CD14-positive monocyte (primary cell): ENCODE data around the gene CYP4V2. TPM values are rescaled to one million over a fixed set of nuclear protein-coding genes. Genes with fewer than 3 reads are reported as not detected.

Experiments
- DNase-seq, 3 donors: peaks; one replicate each; pipeline ENCODE4 v3.0.0-alpha.2; 2011 to 2022
- H2AFZ ChIP-seq: 2 replicates; pipeline ENCODE4 v1.6.0; 2012; ENCODE audit warnings: mild to moderate bottlenecking, low read depth, low read length, inconsistent platforms; ENCODE audit not compliant: insufficient read depth, poor library complexity, severe bottlenecking
- H3K27ac ChIP-seq, 2 donors: 1 replicate in 1 of 2; 2 replicates in 1 of 2; pipeline ENCODE4 v1.5.1; 2012 to 2013; ENCODE audit warnings: low read length in 2 of 2, control low read depth in 1 of 2, inconsistent platforms in 1 of 2, low read depth in 1 of 2, mild to moderate bottlenecking in 1 of 2
- H3K27me3 ChIP-seq, 2 donors: one replicate each; pipeline versions ENCODE4 v1.6.0 to v1.6.1; 2011 to 2013; ENCODE audit warnings: low read length in 2 of 2; ENCODE audit not compliant: control insufficient read depth in 2 of 2, insufficient read depth in 2 of 2
- H3K36me3 ChIP-seq, 2 donors: replicated peaks in 1 of 2; 1 replicate in 1 of 2; 2 replicates in 1 of 2; pipeline versions ENCODE4 v1.5.1 to v1.6.1; 2012 to 2013; ENCODE audit warnings: low read length in 2 of 2, control low read depth in 1 of 2, inconsistent platforms in 1 of 2, mild to moderate bottlenecking in 1 of 2; ENCODE audit not compliant: insufficient read depth in 2 of 2, control insufficient read depth in 1 of 2
- H3K4me1 ChIP-seq, 2 donors: 1 replicate in 1 of 2; 2 replicates in 1 of 2; pipeline versions ENCODE4 v1.5.1 to v1.6.1; 2012 to 2013; ENCODE audit warnings: low read length in 2 of 2, control low read depth in 1 of 2, inconsistent platforms in 1 of 2, mild to moderate bottlenecking in 1 of 2, moderate library complexity in 1 of 2; ENCODE audit not compliant: insufficient read depth in 2 of 2, control insufficient read depth in 1 of 2
- H3K4me2 ChIP-seq: replicated peaks from 2 replicates; pipeline ENCODE3; 2012; ENCODE audit warnings: low read length, moderate library complexity, mild to moderate bottlenecking; ENCODE audit not compliant: poor library complexity, severe bottlenecking; ENCODE audit errors: extremely low read depth
- H3K4me3 ChIP-seq, 3 experiments: fragments of 200-600 bp in 1 of 3; sonication (generic) in 1 of 3; replicated peaks in 1 of 3; 1 replicate in 2 of 3; 2 replicates in 1 of 3; pipeline ENCODE4 v1.5.1; 2011 to 2013; ENCODE audit warnings: low read length in 3 of 3, mild to moderate bottlenecking in 3 of 3, control low read depth in 2 of 3, low read depth in 2 of 3, inconsistent platforms in 1 of 3, moderate library complexity in 1 of 3
- H3K79me2 ChIP-seq: 2 replicates; pipeline ENCODE4 v1.6.0; 2012; ENCODE audit warnings: mild to moderate bottlenecking, control low read depth, inconsistent platforms, low read length, moderate library complexity; ENCODE audit not compliant: insufficient read depth
- H3K9ac ChIP-seq: 2 replicates; pipeline ENCODE4 v1.6.0; 2017; ENCODE audit warnings: low read length, mild to moderate bottlenecking; ENCODE audit not compliant: insufficient read depth, poor library complexity, severe bottlenecking
- H3K9me3 ChIP-seq, 2 donors: replicated peaks in 1 of 2; 1 replicate in 1 of 2; 2 replicates in 1 of 2; pipeline versions ENCODE4 v1.5.1 to v1.6.1; 2012 to 2013; ENCODE audit warnings: low read length in 2 of 2, control low read depth in 1 of 2; ENCODE audit not compliant: control insufficient read depth in 1 of 2, insufficient read depth in 1 of 2
- H4K20me1 ChIP-seq: 2 replicates; pipeline ENCODE4 v1.6.0; 2012; ENCODE audit warnings: mild to moderate bottlenecking, low read length, control low read depth, moderate library complexity; ENCODE audit not compliant: insufficient read depth
- H3K27ac Mint-ChIP-seq, 7 donors: one replicate each; pipeline ENCODE4 v1.8.0; 2020; ENCODE audit warnings: mild to moderate bottlenecking in 7 of 7, mixed read lengths in 7 of 7, moderate library complexity in 6 of 7, inconsistent platforms in 2 of 7
- H3K27me3 Mint-ChIP-seq, 3 donors: one replicate each; pipeline ENCODE4 v1.8.0; 2021 to 2022; ENCODE audit warnings: low read depth in 3 of 3, mild to moderate bottlenecking in 3 of 3, mixed read lengths in 3 of 3, moderate library complexity in 3 of 3, inconsistent platforms in 1 of 3
- H3K36me3 Mint-ChIP-seq, 2 donors: one replicate each; pipeline ENCODE4 v1.8.0; 2020; ENCODE audit warnings: mixed read lengths in 2 of 2, inconsistent platforms in 1 of 2, mild to moderate bottlenecking in 1 of 2
- H3K4me1 Mint-ChIP-seq: one replicate; pipeline ENCODE4 v1.8.0; 2020; ENCODE audit warnings: mild to moderate bottlenecking, mixed read lengths
- H3K4me3 Mint-ChIP-seq, 2 donors: one replicate each; pipeline ENCODE4 v1.8.0; 2020; ENCODE audit warnings: mild to moderate bottlenecking in 2 of 2, mixed read lengths in 2 of 2, moderate library complexity in 1 of 2
- H3K9me3 Mint-ChIP-seq, 7 donors: one replicate each; pipeline ENCODE4 v1.8.0; 2020 to 2022; ENCODE audit warnings: mixed read lengths in 7 of 7, mild to moderate bottlenecking in 6 of 7, moderate library complexity in 6 of 7, inconsistent platforms in 2 of 7
- WGBS: methylation state at CpG from one replicate; pipeline ENCODE4 v1.1.5; 2013; ENCODE audit warnings: missing lambda C conversion rate; ENCODE audit not compliant: insufficient coverage; 5-methylcytosine and 5-hydroxymethylcytosine counted together
- intact Hi-C, 2 donors: fragments of 100-400 bp; cut with micrococcal nuclease; formaldehyde crosslinking; loops; one replicate each; pipeline versions ENCODE4 v1.15.0 to v1.15.1; 2023
- polyA plus RNA-seq, 3 donors: library from polyadenylated mRNA; depleted of rRNA in 1 of 3; unstranded in 2 of 3; stranded (reverse) in 1 of 3; fragments of 300-500 nt in 2 of 3; fragments of >200 nt in 1 of 3; fragmentation: Illumina TruSeq in 2 of 3; gene quantifications; 1 replicate in 2 of 3; 2 replicates in 1 of 3; pipeline ENCODE4 v1.2.3, GENCODE V29; 2012 to 2021
- TF ChIP-seq, protein P1 (sequence below): fragments of 200-600 bp; IDR thresholded peaks from one replicate; pipeline ENCODE4 v1.8.0; 2022; ENCODE audit warnings: antibody characterized with exemption, mild to moderate bottlenecking

Gene CYP4V2
- polyA plus RNA-seq, 3 donors: 6.3 to 10.5 (median 6.3) TPM

DNA sequence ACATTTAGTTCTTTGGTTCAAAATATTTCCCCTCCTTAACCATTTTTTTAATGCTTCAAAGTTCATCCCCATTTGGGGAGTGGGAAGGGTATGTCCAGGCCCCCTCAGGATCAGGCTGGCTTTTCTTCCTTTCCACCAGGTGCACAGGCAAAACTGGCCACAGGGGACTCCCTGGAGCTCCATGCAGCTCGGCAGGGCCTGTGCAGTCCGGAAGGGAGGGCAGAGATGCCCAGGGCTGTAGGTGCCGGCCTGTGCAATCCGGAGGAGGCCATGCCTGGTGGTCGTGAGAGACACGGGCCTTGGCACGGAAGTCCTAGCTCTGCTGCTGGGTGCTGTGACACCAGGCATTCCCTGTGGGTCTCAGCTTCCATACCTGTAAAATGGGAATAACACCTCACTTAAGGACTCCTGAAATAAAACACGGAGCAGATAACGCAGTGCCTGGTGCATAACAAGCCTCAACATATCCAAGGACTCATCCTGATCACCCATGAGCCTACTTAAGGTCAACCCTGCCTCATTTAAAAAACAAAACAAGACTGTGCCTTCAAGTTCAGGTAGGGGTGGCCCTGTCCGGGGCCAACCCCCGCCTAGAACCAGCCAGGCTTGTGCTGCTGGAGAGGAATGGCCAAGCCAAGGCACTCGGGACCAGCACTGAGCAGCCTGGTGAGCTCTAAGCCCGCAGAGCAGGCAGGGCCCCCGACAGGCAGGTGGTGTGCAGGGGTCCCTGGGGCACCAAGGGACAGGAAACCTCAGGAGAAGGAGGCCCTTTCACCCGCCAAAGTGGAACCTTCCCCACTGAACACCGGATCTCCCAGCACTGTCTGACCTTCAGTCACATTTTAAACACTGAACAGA lies 21.2 kb upstream of the CYP4V2 start:
- no peaks in the 10 kb centered on the region for H3K36me3 Mint-ChIP-seq
- H3K27ac Mint-ChIP-seq: no peak overlapping the region
- H3K79me2 ChIP-seq: no peaks in the 10 kb centered on the region
- intact Hi-C loops: no loop called here
- H3K4me2 ChIP-seq: no peak overlapping the region
- H3K27me3 Mint-ChIP-seq: peaks cover 0 to 9% (median 1%) of the 10 kb centered on the region in 3 donors
- H3K4me3 ChIP-seq: no peak overlapping the region
- no peaks in the 10 kb centered on the region for H3K4me1 Mint-ChIP-seq
- no peak overlapping the region for H3K9ac ChIP-seq
- no peak overlapping the region for H3K27ac ChIP-seq
- no peaks in the 10 kb centered on the region for H3K4me1 ChIP-seq
- no peak for DNase-seq
- 80% methylated on average over 13 of the region's 16 CpGs for WGBS
- no peaks in the 10 kb centered on the region for H4K20me1 ChIP-seq
- H2AFZ ChIP-seq: no peak overlapping the region
- H3K36me3 ChIP-seq: no peaks in the 10 kb centered on the region
- no peaks in the 10 kb centered on the region for H3K27me3 ChIP-seq
- H3K9me3 Mint-ChIP-seq: no peaks in the 10 kb centered on the region
- TF ChIP-seq, protein P1, sequence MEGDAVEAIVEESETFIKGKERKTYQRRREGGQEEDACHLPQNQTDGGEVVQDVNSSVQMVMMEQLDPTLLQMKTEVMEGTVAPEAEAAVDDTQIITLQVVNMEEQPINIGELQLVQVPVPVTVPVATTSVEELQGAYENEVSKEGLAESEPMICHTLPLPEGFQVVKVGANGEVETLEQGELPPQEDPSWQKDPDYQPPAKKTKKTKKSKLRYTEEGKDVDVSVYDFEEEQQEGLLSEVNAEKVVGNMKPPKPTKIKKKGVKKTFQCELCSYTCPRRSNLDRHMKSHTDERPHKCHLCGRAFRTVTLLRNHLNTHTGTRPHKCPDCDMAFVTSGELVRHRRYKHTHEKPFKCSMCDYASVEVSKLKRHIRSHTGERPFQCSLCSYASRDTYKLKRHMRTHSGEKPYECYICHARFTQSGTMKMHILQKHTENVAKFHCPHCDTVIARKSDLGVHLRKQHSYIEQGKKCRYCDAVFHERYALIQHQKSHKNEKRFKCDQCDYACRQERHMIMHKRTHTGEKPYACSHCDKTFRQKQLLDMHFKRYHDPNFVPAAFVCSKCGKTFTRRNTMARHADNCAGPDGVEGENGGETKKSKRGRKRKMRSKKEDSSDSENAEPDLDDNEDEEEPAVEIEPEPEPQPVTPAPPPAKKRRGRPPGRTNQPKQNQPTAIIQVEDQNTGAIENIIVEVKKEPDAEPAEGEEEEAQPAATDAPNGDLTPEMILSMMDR: no peak
- no peaks in the 10 kb centered on the region for H3K9me3 ChIP-seq
- H3K4me3 Mint-ChIP-seq: no peak overlapping the region

DNA sequence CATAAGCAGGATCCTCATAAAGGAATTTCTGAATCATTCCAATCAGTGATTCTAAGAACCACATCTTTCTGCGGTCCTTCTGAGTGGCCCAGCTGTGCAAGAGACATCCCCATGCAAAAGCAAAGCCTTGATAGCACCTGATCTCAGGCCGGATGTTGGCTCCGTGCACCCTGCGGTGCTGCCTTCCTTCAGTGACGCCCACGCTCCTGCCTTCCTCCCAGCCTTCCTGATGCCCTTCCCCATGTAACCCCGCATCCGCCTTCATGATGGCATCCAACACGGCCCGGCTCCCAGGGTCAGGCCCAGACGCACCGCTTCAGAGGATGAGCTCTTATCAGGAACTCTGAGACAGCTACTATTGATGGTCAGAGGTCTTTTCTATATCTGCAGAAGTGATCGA lies 20.4 kb upstream of the CYP4V2 start:
- no peaks in the 10 kb centered on the region for H3K36me3 ChIP-seq
- H3K4me3 ChIP-seq: no peak overlapping the region
- TF ChIP-seq, protein P1: no peak
- no peak overlapping the region for H3K4me3 Mint-ChIP-seq
- no peak overlapping the region for H3K27ac ChIP-seq
- intact Hi-C loops: no loop called here
- DNase-seq: no peak
- H3K27ac Mint-ChIP-seq: peak overlapping the region in 1 of 7 donors; percentile 52
- no peaks in the 10 kb centered on the region for H3K4me1 Mint-ChIP-seq
- no peak overlapping the region for H3K9ac ChIP-seq
- WGBS: 94% methylated on average over 12 of the region's 13 CpGs
- no peaks in the 10 kb centered on the region for H3K79me2 ChIP-seq
- H4K20me1 ChIP-seq: no peaks in the 10 kb centered on the region
- no peaks in the 10 kb centered on the region for H3K27me3 ChIP-seq
- peaks cover 0 to 9% (median 1%) of the 10 kb centered on the region in 3 donors for H3K27me3 Mint-ChIP-seq
- H3K4me2 ChIP-seq: no peak overlapping the region
- no peaks in the 10 kb centered on the region for H3K9me3 ChIP-seq
- no peaks in the 10 kb centered on the region for H3K9me3 Mint-ChIP-seq
- H3K4me1 ChIP-seq: no peaks in the 10 kb centered on the region
- no peak overlapping the region for H2AFZ ChIP-seq
- H3K36me3 Mint-ChIP-seq: no peaks in the 10 kb centered on the region
